Left colon (tissue), 2 donors: ENCODE results near the gene ZMYM4. TPM values are rescaled to one million over a fixed set of nuclear protein-coding genes. Genes with fewer than 3 reads are reported as not detected.
"Not testable (repeated sequence)": the region's sequence is repeated elsewhere in the genome, so short reads cannot be mapped to it uniquely, and the experiment has no call there.

Experiments
- ATAC-seq: fragments of 200-7000 bp; cut with Tn5 transposase; one replicate; pipeline ENCODE4 v1.9.1; 2020; ENCODE audit warnings: mild to moderate bottlenecking, moderate library complexity
- DNase-seq, 2 donors: peaks; one replicate each; pipeline ENCODE4 v3.0.0-alpha.2; 2020
- intact Hi-C, 2 donors: fragments of 100-400 bp; cut with DNase I in 1 of 2; cut with micrococcal nuclease in 1 of 2; formaldehyde crosslinking; loops; one replicate each; pipeline versions ENCODE4 v1.11.2 to v1.14.0; 2022; cut with DNase I, micrococcal nuclease
- total RNA-seq, 2 donors: library from RNA; stranded (reverse); fragmentation: NEBNext Ultra II Directional; extraction: Animal tissue kit (Norgen Biotek cat#: 25700); gene quantifications; one replicate each; pipeline ENCODE4 v1.2.1, GENCODE V29; 2021
- donor health status: DM: no; HTN: no; CAD: no.
- donor health status: DM: yes; HTN: yes; CAD: no.

ZMYM4 gene
- total RNA-seq, 2 donors from 2014 or later: 27.6 to 31.7 TPM

- DNase-seq: no peak
- ATAC-seq: no peak
- intact Hi-C loops: no loop called here
These were observed 33.3 kb downstream of the ZMYM4 start for GRCh38 chr1:35301674-35302392.

GRCh38 chr1:35305383-35305782, 36.9 kb downstream of the ZMYM4 start:
- DNase-seq (no peak), ATAC-seq (no peak)
- intact Hi-C loops: no loop called here

DNA sequence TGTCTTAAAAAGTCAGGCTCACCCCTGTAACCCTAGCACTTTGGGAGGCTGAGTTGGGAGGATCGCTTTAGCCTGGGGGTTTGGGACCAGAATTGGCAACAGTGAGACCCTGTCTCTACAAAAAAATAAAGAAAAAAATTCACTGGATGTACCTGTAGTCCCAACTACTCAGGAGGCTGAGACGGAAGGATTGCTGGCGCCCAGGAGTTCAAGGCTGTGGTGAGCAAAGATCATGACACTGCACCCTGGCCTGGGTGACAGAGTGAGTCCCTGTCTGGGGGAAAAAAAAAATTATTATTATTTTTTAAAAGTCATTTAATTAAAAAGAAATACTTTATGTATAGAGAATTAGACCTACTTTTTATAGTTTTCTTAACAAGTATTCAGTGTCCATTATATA, 47.1 kb downstream of the ZMYM4 start:
- intact Hi-C loops: no loop called here
- DNase-seq: no peak
- no peak for ATAC-seq

- intact Hi-C loops: no loop called here
- DNase-seq: no peak
- ATAC-seq: no peak
These were observed 47.8 kb downstream of the ZMYM4 start for GRCh38 chr1:35316264-35316663.

DNA sequence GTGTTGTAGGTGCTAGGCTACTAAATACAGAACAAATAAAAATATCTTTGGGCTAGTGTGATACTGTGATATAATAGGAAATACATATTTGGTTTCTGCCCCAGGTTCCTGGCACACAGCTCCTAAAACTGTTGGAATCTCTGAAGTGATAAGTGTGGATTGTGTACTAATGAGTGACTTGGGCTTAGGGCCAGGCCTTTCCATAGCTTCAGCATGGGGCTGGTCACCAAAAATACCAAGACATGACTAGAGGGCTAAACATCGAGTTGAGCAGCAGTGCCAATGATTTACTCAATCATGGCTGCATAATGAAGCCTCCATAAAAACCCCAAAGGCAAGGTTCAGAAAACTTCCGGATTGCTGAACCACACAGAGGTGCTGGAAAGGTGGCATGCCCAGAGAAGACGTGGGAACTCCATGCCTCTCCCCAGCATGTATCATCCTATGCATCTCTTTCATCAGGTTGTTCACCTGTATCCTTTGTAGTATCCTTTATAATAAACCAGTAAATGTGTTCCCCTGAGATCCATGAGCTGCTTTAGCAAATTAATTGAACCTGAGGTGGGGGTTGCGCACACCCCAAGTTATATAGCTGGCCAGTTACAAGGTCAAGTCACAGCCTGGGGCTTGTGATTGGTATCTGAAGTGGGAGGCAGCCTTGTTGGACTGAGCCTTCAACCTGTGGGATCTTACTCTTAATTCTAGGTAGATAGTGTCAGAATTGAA, 51.6 kb downstream of the ZMYM4 start:
- intact Hi-C loops: no loop called here
- no peak for DNase-seq
- ATAC-seq: no peak

- intact Hi-C loops: no loop called here
- no peak for DNase-seq
- ATAC-seq: no peak
These were observed 52.4 kb downstream of the ZMYM4 start for GRCh38 chr1:35320937-35321336.

DNA sequence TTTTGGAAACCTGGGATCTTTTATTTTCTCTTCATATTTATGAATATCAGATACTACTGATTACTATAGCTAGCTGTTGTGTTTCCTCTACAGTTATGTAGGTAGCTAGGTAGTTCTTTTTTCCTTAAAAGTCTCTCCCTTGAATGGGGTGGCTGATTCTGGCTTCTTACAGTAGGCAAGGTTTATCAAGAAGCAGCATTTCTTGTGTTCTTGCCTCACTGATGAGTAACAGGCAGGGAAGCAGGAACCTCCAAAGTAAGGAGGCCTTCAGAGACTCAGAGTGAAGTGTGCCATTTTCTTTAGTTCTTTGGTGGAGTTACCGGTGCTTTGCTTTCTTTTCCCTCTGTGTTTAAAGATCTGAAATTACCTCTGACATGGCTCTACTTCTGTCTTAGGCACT, 56.0 kb downstream of the ZMYM4 start:
- ATAC-seq: no peak
- intact Hi-C loops: no loop called here
- DNase-seq: no peak

- ATAC-seq: no peak
- no peak for DNase-seq
- intact Hi-C loops: no loop called here
These were observed 57.8 kb downstream of the ZMYM4 start for GRCh38 chr1:35326246-35326866.

DNA sequence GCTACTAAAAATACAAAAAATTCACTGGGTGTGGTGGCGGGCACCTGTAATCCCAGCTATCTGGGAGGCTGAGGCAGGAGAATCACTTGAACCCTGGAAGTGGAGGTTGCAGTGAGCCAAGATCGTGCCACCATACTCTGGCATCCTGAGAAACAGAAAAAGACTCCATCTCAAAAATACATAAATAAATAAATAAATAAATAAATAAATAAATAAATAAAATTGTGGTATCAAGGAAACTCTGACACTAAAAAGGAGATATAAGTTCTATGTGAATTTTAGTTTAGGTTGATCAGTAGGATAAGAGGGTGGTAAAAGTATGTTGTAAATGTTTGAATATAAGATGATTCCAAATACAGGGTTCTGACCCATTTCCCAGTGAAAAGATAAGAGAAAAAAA, 63.1 kb downstream of the ZMYM4 start:
- DNase-seq, ATAC-seq, intact Hi-C loops: not testable (repeated sequence)

DNA sequence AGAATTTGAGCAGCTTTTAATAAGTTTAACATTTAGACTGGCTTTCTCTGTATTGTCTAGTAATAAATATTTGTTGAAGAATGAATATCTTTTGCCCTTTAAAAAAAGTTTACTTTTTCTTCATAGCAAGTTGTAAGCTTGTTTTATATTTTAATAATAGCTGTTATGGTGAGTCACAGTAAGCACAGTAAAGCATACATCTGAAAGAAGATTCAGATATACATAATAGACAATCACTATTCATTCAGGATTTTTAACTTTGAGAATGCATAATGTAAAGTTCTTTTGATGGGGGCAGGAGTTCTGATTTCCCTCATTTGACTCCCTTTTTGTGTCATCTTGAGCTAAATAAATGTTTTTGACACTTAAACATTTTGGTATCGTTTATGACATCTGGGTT, 66.0 kb downstream of the ZMYM4 start:
- no peak for DNase-seq
- intact Hi-C loops: no loop called here
- ATAC-seq: no peak

- ATAC-seq (no peak), DNase-seq (no peak)
- intact Hi-C loops: no loop called here
These were observed 72.0 kb downstream of the ZMYM4 start for GRCh38 chr1:35340519-35340918.

GRCh38 chr1:35345439-35345981, 77.0 kb downstream of the ZMYM4 start:
- intact Hi-C loops: no loop called here
- ATAC-seq (no peak), DNase-seq (no peak)

DNA sequence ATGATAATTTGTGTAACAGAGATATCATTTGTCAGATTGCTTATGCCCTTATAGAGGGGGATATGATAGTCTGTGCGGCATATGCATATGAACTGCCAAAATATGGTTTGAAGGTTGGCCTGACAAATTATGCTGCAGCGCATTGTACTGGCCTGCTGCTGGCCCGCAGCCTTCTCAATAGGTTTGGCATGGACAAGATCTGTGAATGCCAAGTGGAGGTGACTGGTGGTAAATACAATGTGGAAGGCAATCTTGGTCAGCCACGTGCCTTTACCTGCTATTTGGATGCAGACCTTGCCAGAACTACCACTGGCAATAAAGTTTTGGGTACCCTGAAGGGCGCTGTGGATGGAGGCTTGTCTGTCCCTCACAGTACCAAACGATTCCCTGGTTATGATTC, 82.4 kb downstream of the ZMYM4 start:
- DNase-seq: no peak
- ATAC-seq: no peak
- intact Hi-C loops: no loop called here

DNA sequence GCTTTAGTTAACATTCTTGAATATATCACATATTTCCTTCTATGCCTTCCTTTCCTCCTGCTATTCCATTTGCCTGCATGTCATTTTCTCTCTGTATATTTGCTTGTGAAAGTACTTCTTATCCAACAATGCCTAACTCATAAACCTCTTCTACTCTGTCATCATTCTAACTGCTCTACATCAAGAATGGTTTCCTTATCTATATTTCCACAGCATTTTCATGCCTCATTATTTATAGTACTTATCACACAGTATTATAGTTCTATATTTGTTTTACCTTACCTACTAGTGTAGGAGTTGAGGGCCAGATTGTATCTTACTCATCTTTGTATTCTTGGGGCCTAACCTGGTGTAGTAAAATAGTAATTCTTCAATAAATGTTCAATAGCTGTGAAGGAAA, 91.5 kb downstream of the ZMYM4 start:
- DNase-seq: no peak
- ATAC-seq: no peak
- intact Hi-C loops: no loop called here

GRCh38 chr1:35361638-35362037, 93.1 kb downstream of the ZMYM4 start:
- no peak for ATAC-seq
- DNase-seq: no peak
- intact Hi-C loops: no loop called here

- intact Hi-C loops: no loop called here
- DNase-seq (no peak), ATAC-seq (no peak)
These were observed 96.2 kb downstream of the ZMYM4 start for GRCh38 chr1:35364741-35365140.

DNA sequence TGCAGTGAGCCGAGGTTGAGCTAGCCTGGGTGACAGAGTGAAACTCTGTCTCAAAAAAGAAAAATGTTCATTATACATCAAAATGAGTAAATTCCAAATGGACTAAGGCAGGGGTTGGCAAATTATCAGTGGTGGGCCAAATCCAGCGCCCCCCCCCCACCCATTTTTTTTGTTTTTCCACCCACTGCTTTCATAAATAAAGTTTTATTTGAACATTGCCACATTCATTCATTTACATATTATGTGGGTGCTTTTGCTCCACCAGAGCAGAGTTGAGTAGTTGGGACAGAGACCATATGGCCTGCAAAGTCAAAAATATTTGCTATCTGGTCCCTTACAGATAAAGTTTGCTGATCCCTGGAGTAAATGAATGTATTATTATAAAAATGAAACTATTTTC, 99.4 kb downstream of the ZMYM4 start:
- DNase-seq (no peak), ATAC-seq (no peak)
- intact Hi-C loops: no loop called here

GRCh38 chr1:35369922-35370671, 101.6 kb downstream of the ZMYM4 start:
- peak in 1 of 2 donors; percentile 29 for DNase-seq
- ATAC-seq: no peak
- intact Hi-C loops: no loop called here

DNA sequence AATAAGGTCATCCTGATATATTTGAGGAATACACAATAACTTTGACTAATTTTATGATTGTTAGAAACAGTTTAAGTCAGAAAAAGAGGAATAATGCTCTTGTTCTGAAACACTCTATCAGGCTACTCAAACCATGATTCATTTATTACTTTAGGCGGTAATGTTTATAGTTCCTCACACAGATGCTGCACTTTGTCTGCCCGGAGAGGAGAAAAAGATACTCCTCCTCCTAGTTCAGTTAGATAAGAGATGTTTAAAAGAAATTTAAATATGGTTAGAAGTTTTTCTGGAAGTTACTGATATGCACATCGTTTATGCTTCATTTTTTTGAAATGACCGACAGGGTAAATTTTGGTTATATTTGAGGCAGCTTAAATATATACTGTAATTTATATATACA, 103.0 kb downstream of the ZMYM4 start:
- intact Hi-C loops: no loop called here
- DNase-seq (no peak), ATAC-seq (no peak)
